HEK293T (cell line): Measurements from ENCODE around the gene MRPS9.

Experiments used
- ARNT ChIP-seq: fragments of 450-650 bp; IDR thresholded peaks from 2 replicates; pipeline ENCODE4 v1.6.1; 2017; ENCODE audit warnings: mild to moderate bottlenecking
- BHLHE40 ChIP-seq: fragments of 450-650 bp; IDR thresholded peaks from 2 replicates; pipeline ENCODE4 v1.6.1; 2016; ENCODE audit warnings: mild to moderate bottlenecking, moderate library complexity, borderline replicate concordance
- ELF4 ChIP-seq: fragments of 450-650 bp; IDR thresholded peaks from 2 replicates; pipeline ENCODE4 v1.6.1; 2017; ENCODE audit warnings: antibody characterized with exemption
- FOXA1 ChIP-seq: fragments of 450-650 bp; IDR thresholded peaks from 2 replicates; pipeline ENCODE4 v1.6.1; 2016; ENCODE audit warnings: mild to moderate bottlenecking
- FOXK2 ChIP-seq: fragments of 450-650 bp; IDR thresholded peaks from 2 replicates; pipeline ENCODE4 v1.6.1; 2016; ENCODE audit warnings: mild to moderate bottlenecking
- FOXM1 ChIP-seq: fragments of 450-650 bp; IDR thresholded peaks from 2 replicates; pipeline ENCODE4 v1.6.1; 2017; ENCODE audit warnings: mild to moderate bottlenecking, borderline replicate concordance
- NFRKB ChIP-seq: fragments of 450-650 bp; IDR thresholded peaks from 2 replicates; pipeline ENCODE4 v1.6.1; 2016; ENCODE audit warnings: mild to moderate bottlenecking, moderate library complexity
- PKNOX1 ChIP-seq: fragments of 450-650 bp; IDR thresholded peaks from 2 replicates; pipeline ENCODE4 v1.6.1; 2016
- SP1 ChIP-seq: fragments of 450-650 bp; IDR thresholded peaks from 2 replicates; pipeline ENCODE4 v1.6.1; 2017
- SUZ12 ChIP-seq: fragments of 450-650 bp; IDR thresholded peaks from 2 replicates; pipeline ENCODE4 v1.6.1; 2016; ENCODE audit warnings: mild to moderate bottlenecking
- TARDBP ChIP-seq: fragments of 450-650 bp; IDR thresholded peaks from 2 replicates; pipeline ENCODE4 v1.6.1; 2016
- ZNF384 ChIP-seq: fragments of 450-650 bp; IDR thresholded peaks from 2 replicates; pipeline ENCODE4 v1.6.1; 2016

GRCh38 chr2:105142239-105142638, 104.4 kb downstream of the MRPS9 start:
- TF ChIP-seq SP1 (no peak), ARNT (no peak), NFRKB (no peak), ELF4 (no peak), FOXM1 (no peak), PKNOX1 (no peak), TARDBP (no peak), BHLHE40 (no peak), SUZ12 (no peak), FOXK2 (no peak), ZNF384 (no peak), FOXA1 (no peak)
